Activated T-cell treated with anti-CD3 and anti-CD28 coated beads for 1 hour (primary cell): ENCODE measurements around the gene GPLD1.

Experiments
- DNase-seq: peaks from one replicate; pipeline ENCODE4 v3.0.0-alpha.2; 2020; ENCODE audit warnings: low read depth

GPLD1 gene

DNA sequence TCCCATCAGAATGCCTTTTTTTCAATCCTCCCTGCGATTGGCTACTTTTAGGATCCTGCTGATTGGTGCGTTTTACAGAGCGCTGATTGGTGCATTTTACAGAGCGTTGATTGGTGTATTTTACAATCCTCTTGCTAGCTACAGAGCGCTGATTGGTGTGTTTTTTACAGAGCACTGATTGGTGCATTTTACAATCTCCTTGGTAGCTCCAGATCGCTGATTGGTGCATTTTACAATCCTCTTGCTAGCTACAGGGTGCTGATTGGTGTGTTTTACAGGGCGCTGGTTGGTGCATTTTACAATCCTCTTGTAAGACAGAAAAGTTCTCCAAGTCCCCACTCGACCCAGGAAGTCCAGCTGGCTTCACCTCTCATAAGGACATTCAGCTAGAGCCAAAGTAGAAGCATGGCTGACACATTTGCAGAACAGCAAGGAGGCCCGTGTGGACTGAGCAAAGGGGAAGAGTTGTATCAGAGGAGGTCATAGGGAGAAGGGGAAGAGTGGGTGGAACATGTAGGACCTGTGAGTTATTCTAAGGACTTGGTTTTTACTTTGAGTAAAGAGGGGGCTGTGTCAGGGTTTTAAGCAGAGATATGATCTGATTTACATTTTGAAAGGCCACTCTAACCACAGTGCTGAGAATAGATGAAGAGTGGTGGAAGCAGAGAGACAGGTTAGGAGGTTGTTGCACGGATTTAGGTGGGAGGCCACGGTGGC lies 8.0 kb upstream of the GPLD1 start:
- DNase-seq = no peak

- peak; percentile 63 for DNase-seq
These were observed 5.7 kb upstream of the GPLD1 start, which contains the start of gene ALDH5A1 for GRCh38 chr6:24494821-24495795. TSS of gene ALDH5A1 (plus strand) at chr6:24494969. CDS start at chr6:24494997, 28 bp downstream.

- DNase-seq = no peak
These were observed 4.8 kb upstream of the GPLD1 start for GRCh38 chr6:24493945-24494820.

DNA sequence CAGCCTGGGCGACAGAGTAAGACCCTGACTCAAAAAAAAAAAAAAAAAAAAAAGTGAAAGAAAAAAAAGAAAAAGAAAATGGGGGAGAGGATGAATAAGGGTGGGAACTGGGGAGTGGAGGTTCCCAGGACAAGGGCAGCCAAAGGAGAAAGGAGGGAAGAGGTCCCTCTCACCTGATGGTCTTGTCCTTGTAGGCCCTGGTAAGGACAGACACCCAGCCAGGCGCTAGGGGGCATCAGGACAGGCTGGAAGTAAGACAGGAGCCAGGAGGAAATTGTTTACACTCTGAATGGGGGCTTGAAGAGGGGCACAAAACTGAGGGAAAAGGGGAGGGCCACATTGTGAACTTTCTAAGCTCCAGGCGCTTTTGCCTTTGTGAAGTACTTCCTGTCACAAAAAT lies 3.1 kb upstream of the GPLD1 start:
- no peak for DNase-seq

- DNase-seq = no peak
These were observed 1.6 kb upstream of the GPLD1 start for GRCh38 chr6:24490948-24491347.

DNA sequence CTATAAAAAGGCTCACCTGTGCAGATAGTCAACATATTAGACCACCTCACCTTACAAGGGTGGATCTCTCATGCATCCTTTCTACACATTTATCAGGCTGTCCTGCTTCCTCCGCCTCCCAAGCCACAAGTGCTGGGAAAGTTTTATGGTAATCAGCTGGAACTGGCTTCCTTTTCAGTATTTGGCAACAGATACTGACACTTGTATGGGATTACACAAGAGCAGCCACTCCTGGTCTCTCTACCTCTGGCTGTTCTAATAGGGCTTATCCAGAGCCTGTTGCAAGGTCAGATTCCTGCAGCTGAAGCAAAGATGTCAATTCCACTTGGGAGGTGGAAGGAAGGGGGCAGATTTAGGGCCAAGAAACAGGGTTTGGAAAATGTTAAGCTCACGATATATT lies 503 bp upstream of the GPLD1 start:
- DNase-seq = no peak

- no peak for DNase-seq
These were observed 3.3 kb downstream of the GPLD1 start for GRCh38 chr6:24486065-24486464.

DNA sequence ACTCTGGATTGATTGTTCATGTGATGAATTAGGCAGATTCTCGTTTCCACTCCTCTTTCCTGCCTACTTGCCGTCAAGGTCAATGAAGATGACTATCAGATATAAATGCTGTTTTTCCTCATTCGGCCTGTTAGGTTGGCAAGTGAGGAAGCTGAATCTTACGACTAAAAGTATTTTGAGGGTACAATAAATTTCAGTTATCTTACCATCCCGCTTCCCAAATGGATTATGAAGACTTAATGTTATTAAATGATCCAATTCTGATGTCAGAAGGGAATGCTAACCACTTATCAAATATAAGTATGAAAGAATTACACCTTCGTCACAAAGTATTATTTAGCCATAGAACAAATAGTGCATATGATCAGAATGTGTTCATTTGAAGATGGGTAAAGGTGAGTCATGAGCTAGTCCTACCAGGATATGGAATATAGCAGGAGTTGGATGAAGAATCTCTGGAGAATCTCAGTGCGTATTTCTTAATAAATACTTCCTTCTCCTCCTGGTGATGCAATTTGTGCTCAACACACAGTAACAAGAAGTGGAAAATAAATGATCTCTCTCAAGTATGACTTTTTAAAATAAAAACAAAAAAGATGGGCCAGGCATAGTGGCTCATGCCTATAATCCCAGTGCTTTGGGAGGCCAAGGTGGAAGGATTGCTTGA lies 4.6 kb downstream of the GPLD1 start:
- no peak for DNase-seq

DNA sequence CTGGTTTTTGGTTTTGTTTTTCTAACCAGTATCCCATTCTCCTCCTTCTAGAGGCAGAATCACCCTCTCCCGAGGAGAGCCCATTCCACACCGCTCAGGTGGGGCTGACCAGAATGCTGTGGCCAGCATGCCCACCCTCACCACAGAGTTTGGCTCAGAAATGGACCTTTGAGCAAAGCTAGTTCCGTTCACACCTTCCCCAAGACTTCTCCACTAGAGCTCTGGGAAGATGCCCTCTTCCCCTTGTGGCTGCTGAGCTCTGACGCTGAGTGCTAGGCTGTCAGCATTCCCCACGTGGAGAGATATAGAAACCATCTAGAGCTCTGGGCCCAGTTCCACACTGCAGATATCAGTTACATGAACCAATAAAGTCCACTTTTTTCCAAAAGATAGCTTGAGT lies 7.9 kb downstream of the GPLD1 start:
- no peak for DNase-seq

GRCh38 chr6:24480705-24481104 lies 8.7 kb downstream of the GPLD1 start:
- no peak for DNase-seq

- DNase-seq = no peak
These were observed 10.5 kb downstream of the GPLD1 start for GRCh38 chr6:24478903-24479302.

DNA sequence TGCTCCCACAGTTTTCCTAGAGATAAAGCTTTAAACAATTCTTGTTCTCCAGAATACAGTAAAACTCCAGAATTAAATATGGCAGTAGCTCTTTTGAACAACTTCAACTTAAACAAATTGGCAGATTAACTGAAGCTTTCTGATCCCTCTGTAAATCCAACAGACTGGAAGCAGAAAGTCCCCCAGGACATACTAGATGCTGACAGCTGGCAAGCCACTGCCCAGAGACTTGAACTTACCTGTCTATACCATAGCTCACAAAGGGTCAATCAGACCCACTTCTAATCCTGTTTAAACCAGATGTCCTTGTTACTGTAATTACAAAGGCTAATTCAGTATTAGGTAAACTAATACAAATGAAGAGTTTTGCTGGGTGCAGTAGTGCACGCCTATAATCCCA lies 12.3 kb downstream of the GPLD1 start:
- DNase-seq = no peak

DNA sequence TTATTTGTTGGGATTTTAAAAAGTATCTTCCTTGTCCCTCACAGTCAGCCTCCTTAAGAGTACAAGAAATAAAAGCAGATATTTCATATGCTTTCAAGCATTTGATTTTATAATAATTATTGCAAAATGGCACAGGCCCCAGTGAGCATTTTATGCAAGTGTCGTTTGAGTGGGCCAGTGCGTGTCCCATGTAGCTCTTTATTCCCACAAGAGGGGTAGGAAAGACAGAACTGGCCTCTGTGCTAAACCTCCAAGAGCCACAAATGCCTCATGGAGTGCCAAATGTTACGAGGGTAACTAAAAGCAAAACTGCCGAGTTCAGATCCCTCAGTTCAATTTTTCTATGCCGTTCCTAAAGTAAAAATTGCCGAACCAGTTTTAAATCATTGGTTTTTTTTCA lies 12.7 kb downstream of the GPLD1 start:
- no peak for DNase-seq

DNA sequence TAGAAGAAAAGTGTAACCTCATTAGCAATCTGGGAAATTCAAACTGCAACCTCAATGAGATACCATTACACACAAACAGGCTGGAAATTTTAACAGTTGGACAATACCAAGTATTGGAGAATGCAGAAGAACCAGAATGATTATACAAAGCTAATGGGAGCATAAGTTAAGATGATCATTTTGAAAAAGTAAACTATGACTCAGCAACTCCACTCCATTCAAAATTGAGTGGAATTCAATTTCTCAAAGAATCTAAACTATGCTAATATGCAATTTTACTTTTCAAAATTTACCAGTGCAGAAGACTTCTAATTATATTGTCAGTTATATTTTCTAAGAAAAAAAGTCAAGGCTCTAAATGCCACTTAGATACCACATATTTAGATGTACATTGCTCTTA lies 17.2 kb downstream of the GPLD1 start:
- no peak for DNase-seq

- DNase-seq = no peak
These were observed 19.6 kb downstream of the GPLD1 start for GRCh38 chr6:24469811-24470210.

DNA sequence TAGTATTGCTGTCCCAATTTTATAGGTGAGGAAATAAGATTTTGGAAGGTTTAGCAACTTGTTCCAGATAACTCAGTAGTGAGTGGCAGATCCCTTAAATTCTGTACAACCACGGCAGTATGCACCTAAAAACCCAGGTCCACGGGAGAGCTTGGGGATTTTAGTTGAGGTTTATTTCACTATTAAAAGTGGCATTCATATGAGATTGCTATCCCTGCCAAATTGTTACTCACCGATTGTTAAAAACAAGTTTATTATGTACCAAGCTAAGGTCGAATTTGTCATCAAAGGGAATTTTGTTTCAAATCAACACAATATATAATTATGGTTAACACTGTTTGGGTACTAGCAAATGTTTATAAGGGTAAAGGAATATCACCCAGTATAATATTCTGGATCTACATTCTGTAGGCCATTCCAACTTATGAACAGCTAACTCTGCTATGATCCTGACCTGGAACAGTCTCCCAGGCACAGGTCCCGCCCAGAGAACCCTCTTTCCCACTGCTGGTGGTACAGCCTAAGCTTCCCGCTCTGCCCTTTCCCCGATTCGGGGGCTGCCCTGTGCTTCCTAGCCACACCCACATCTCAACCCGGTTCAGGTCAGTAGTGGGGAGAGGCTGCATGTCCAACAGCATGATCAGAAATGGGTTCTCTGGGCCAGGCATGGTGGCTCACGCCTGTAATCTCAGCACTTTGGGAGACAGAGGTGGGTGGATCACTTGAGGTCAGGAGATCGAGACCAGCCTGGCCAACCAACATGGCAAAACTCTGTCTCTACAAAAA lies 24.9 kb downstream of the GPLD1 start:
- DNase-seq = no peak

- no peak for DNase-seq
These were observed 28.4 kb downstream of the GPLD1 start for GRCh38 chr6:24460966-24461365.

- no peak for DNase-seq
These were observed 30.4 kb downstream of the GPLD1 start for GRCh38 chr6:24458941-24459340.

GRCh38 chr6:24458134-24458533 lies 31.2 kb downstream of the GPLD1 start:
- no peak for DNase-seq

DNA sequence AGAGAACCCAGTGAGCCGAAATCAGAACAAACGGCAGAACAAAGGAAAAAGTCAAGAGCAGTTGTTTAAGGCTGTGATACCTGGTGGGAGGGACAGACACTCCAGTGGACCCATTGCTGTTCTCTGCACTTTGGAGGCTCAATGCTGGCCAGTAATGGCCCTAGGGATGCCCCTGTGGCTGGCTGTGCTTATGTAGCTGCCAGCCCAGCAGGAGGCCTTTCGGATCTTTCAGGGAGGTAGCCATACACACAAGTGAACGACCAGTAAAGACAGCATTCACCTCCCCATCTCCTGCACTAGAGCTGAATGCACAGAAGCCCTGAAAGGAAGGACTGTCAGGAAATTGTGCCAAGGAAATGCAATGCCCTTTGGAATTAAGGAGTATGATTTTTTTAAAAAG lies 34.3 kb downstream of the GPLD1 start:
- DNase-seq = no peak

- no peak for DNase-seq
These were observed 34.9 kb downstream of the GPLD1 start for GRCh38 chr6:24454452-24454851.
